Bone marrow (tissue), 2 donors: ENCODE data around the gene SH3D21.

Experiments
- DNase-seq, 2 donors: peaks; one replicate each; lab custom pipeline; 2025; lab: John Stamatoyannopoulos, UW

The SH3D21 gene

GRCh38 chr1:36330940-36331339, 24.8 kb downstream of the SH3D21 start:
- DNase-seq, result no peak

- DNase-seq, result no peak
These were observed 31.7 kb downstream of the SH3D21 start for GRCh38 chr1:36337830-36338229.

GRCh38 chr1:36339215-36339614, 33.0 kb downstream of the SH3D21 start:
- no peak for DNase-seq

GRCh38 chr1:36339615-36340014, 33.4 kb downstream of the SH3D21 start:
- DNase-seq, result no peak

- no peak for DNase-seq
These were observed 35.6 kb downstream of the SH3D21 start for GRCh38 chr1:36341626-36342320.

- DNase-seq, result peak in 1 of 2 donors; percentile 51
These were observed 36.4 kb downstream of the SH3D21 start for GRCh38 chr1:36342426-36343185.

- DNase-seq, result no peak
These were observed 37.7 kb downstream of the SH3D21 start for GRCh38 chr1:36343651-36344394.

- DNase-seq, result no peak
These were observed 38.2 kb downstream of the SH3D21 start for GRCh38 chr1:36344395-36344680.

- no peak for DNase-seq
These were observed 39.2 kb downstream of the SH3D21 start for GRCh38 chr1:36345353-36345752.

- DNase-seq, result no peak
These were observed 40.7 kb downstream of the SH3D21 start for GRCh38 chr1:36346741-36347370.

GRCh38 chr1:36349241-36349671, 43.1 kb downstream of the SH3D21 start:
- no peak for DNase-seq

- no peak for DNase-seq
These were observed 43.7 kb downstream of the SH3D21 start for GRCh38 chr1:36349839-36350238.

GRCh38 chr1:36350659-36351226, 44.6 kb downstream of the SH3D21 start:
- peak; percentile 70 to 74 for DNase-seq

GRCh38 chr1:36351227-36351977, 45.2 kb downstream of the SH3D21 start:
- DNase-seq, result peak in 1 of 2 donors; percentile 51

- DNase-seq, result no peak
These were observed 46.1 kb downstream of the SH3D21 start for GRCh38 chr1:36352125-36352909.

- no peak for DNase-seq
These were observed 47.0 kb downstream of the SH3D21 start for GRCh38 chr1:36352910-36353878.

- DNase-seq, result no peak
These were observed 48.3 kb downstream of the SH3D21 start for GRCh38 chr1:36354486-36354885.

- no peak for DNase-seq
These were observed 49.6 kb downstream of the SH3D21 start for GRCh38 chr1:36355811-36356210.

GRCh38 chr1:36358514-36359084, 52.4 kb downstream of the SH3D21 start:
- no peak for DNase-seq
